HepG2 (cell line): Measurements from ENCODE around the gene RNF114. TPM values are rescaled to one million over a fixed set of nuclear protein-coding genes. Genes with fewer than 3 reads are reported as not detected.

Experiments used
- ATAC-seq: fragments of 200-7000 bp; cut with Tn5 transposase; 3 replicates; pipeline ENCODE4 v1.9.1; 2020; ENCODE audit warnings: mild to moderate bottlenecking, moderate library complexity
- BruUV-seq: library from RNA; stranded (reverse); fragments of 400-500 nt; replicated peaks from 2 replicates; lab custom pipeline; 2021; lab: Mats Ljungman, UMichigan
- CTCF ChIA-PET: fragments of 300-600 bp; formaldehyde crosslinking; extraction: SDS; loops from one replicate; lab custom pipeline; 2021; ENCODE audit warnings: low total read pairs, inconsistent platforms, low intra/inter-chr PET ratio; lab: Yijun Ruan, JAX
- POLR2A ChIA-PET: fragments of 350-600 bp; sonication (Branson Sonifier 250); formaldehyde crosslinking; loops from one replicate; lab custom pipeline; 2020; ENCODE audit warnings: antibody characterized with exemption, inconsistent platforms; lab: Yijun Ruan, JAX
- DNase-seq: peaks from one replicate; pipeline ENCODE4 v3.0.0-alpha.2; 2015; ENCODE audit warnings: low spot score
- FAIRE-seq: peaks from 3 replicates; lab custom pipeline; 2011; peaks lifted over from hg19 to GRCh38; lab: Jason Lieb, UNC
- H2AFZ ChIP-seq: one replicate; pipeline ENCODE4 v1.6.1; 2011; ENCODE audit warnings: low read length, inconsistent platforms
- H3K27ac ChIP-seq: fragments of 300-600 bp; 3 replicates; pipeline ENCODE4 v1.8.0; 2011; ENCODE audit warnings: mixed run types, mild to moderate bottlenecking, mixed read lengths, low read length, inconsistent platforms; ENCODE audit not compliant: insufficient read depth; ENCODE audit errors: extremely low read length
- H3K27me3 ChIP-seq, 2 experiments: fragments of 200-600 bp in 1 of 2; 2 replicates in 1 of 2; 3 replicates in 1 of 2; pipeline versions ENCODE4 v1.6.0 to v1.8.0; 2011; ENCODE audit warnings: low read length in 2 of 2, mild to moderate bottlenecking in 2 of 2, moderate library complexity in 2 of 2, inconsistent platforms in 1 of 2; ENCODE audit not compliant: insufficient read depth in 2 of 2, control insufficient read depth in 1 of 2
- H3K36me3 ChIP-seq, 2 experiments: fragments of 200-600 bp in 1 of 2; replicated peaks in 1 of 2; 2 replicates in 1 of 2; 3 replicates in 1 of 2; pipeline versions ENCODE4 v1.5.1 to v1.8.0; 2011; ENCODE audit warnings: low read length in 2 of 2, inconsistent platforms in 1 of 2; ENCODE audit not compliant: insufficient read depth in 2 of 2, control insufficient read depth in 1 of 2
- H3K4me1 ChIP-seq: 2 replicates; pipeline ENCODE4 v1.5.1; 2012; ENCODE audit warnings: low read length, inconsistent platforms; ENCODE audit not compliant: insufficient read depth
- H3K4me2 ChIP-seq: 2 replicates; pipeline ENCODE4 v1.6.0; 2011; ENCODE audit warnings: low read depth, low read length, inconsistent platforms
- H3K4me3 ChIP-seq, 3 experiments: fragments of 200-600 bp in 1 of 3; sonication (generic), shearing (Covaris generic) in 1 of 3; replicated peaks in 1 of 3; 2 replicates each; pipeline ENCODE4 v1.5.1; 2011 to 2016; ENCODE audit warnings: low read length in 3 of 3, inconsistent platforms in 2 of 3, low read depth in 2 of 3, mild to moderate bottlenecking in 2 of 3, control low read depth in 1 of 3, mixed read lengths in 1 of 3; ENCODE audit not compliant: insufficient read depth in 1 of 3
- H3K79me2 ChIP-seq: one replicate; pipeline ENCODE4 v1.6.1; 2011; ENCODE audit warnings: low read length, inconsistent platforms; ENCODE audit not compliant: insufficient read depth
- H3K9ac ChIP-seq: 2 replicates; pipeline ENCODE4 v1.6.0; 2011; ENCODE audit warnings: mild to moderate bottlenecking, low read depth, low read length, inconsistent platforms; ENCODE audit not compliant: insufficient read depth
- H3K9me3 ChIP-seq: 2 replicates; pipeline ENCODE4 v1.5.1; 2012; ENCODE audit warnings: mild to moderate bottlenecking, low read length
- H4K20me1 ChIP-seq: 2 replicates; pipeline ENCODE4 v1.6.0; 2011; ENCODE audit warnings: inconsistent platforms, mild to moderate bottlenecking, low read length, moderate library complexity; ENCODE audit not compliant: insufficient read depth
- AGO1 ChIP-seq: fragments of 200-400 bp; formaldehyde crosslinking; IDR thresholded peaks from 2 replicates; pipeline ENCODE4 v1.6.1; 2017; ENCODE audit warnings: mild to moderate bottlenecking, low read depth, low read length, moderate library complexity; ENCODE audit not compliant: poor library complexity, severe bottlenecking
- AGO2 ChIP-seq: fragments of 200-400 bp; formaldehyde crosslinking; optimal IDR thresholded peaks from 2 replicates; pipeline ENCODE3; 2017; ENCODE audit warnings: mild to moderate bottlenecking, low read depth, low read length, moderate library complexity
- CENPX ChIP-seq: sonication (generic); formaldehyde crosslinking; IDR thresholded peaks from 2 replicates; pipeline ENCODE4 v1.9.0; 2021; ENCODE audit warnings: mild to moderate bottlenecking, missing genetic modification reagents, moderate library complexity
- HIVEP1 ChIP-seq: sonication (generic); formaldehyde crosslinking; IDR thresholded peaks from 2 replicates; pipeline ENCODE4 v1.4.0; 2020; ENCODE audit warnings: mild to moderate bottlenecking, missing genetic modification reagents
- NFIB ChIP-seq: sonication (generic); formaldehyde crosslinking; IDR thresholded peaks from 2 replicates; pipeline ENCODE4 v1.9.0; 2021; ENCODE audit warnings: missing genetic modification reagents, mild to moderate bottlenecking, borderline replicate concordance
- NR1H2 ChIP-seq: sonication (generic); formaldehyde crosslinking; IDR thresholded peaks from 2 replicates; pipeline ENCODE4 v1.8.1; 2022; ENCODE audit warnings: low read depth, missing genetic modification reagents, borderline replicate concordance
- PCBP1 ChIP-seq: fragments of 200-400 bp; formaldehyde crosslinking; IDR thresholded peaks from 2 replicates; pipeline ENCODE4 v1.6.1; 2017; ENCODE audit warnings: mild to moderate bottlenecking, low read depth, low read length, borderline replicate concordance
- RARG ChIP-seq: sonication (generic); formaldehyde crosslinking; IDR thresholded peaks from 2 replicates; pipeline ENCODE4 v1.4.0; 2020; ENCODE audit warnings: low read depth, mild to moderate bottlenecking, missing genetic modification reagents
- SETDB1 ChIP-seq: sonication (generic); formaldehyde crosslinking; IDR thresholded peaks from 2 replicates; pipeline ENCODE4 v1.5.1; 2020; ENCODE audit warnings: missing genetic modification reagents, mild to moderate bottlenecking, borderline replicate concordance
- ZBTB14 ChIP-seq: sonication (generic); formaldehyde crosslinking; IDR thresholded peaks from 2 replicates; pipeline ENCODE4 v1.4.0; 2020; ENCODE audit warnings: missing genetic modification reagents
- ZNF431 ChIP-seq: sonication (generic); formaldehyde crosslinking; IDR thresholded peaks from 2 replicates; pipeline ENCODE4 v1.9.0; 2022; ENCODE audit warnings: missing genetic modification reagents, low read depth, mild to moderate bottlenecking, borderline replicate concordance
- ZNF570 ChIP-seq: sonication (generic); formaldehyde crosslinking; IDR thresholded peaks from 2 replicates; pipeline ENCODE4 v1.4.0; 2020; ENCODE audit warnings: mild to moderate bottlenecking, missing genetic modification reagents, borderline replicate concordance
- ZNF577 ChIP-seq: sonication (generic); formaldehyde crosslinking; IDR thresholded peaks from 2 replicates; pipeline ENCODE4 v1.4.0; 2020; ENCODE audit warnings: mild to moderate bottlenecking, low read depth, missing genetic modification reagents, borderline replicate concordance
- ZNF687 ChIP-seq: sonication (generic); formaldehyde crosslinking; IDR thresholded peaks from 2 replicates; pipeline ENCODE4 v1.5.1; 2020; ENCODE audit warnings: mild to moderate bottlenecking, missing genetic modification reagents, moderate library complexity
- WGBS: methylation state at CpG from one replicate; pipeline ENCODE4 v1.1.6; 2017; ENCODE audit warnings: low lambda C conversion rate; 5-methylcytosine and 5-hydroxymethylcytosine counted together
- in situ Hi-C: cut with HindIII; loops from 2 replicates; pipeline ENCODE4 v1.10.0; 2017; ENCODE audit warnings: low pct_unique_long_range_greater_than_20kb; ENCODE audit not compliant: extremely low pct_ligation_motif_present
- intact Hi-C: fragments of 100-400 bp; cut with micrococcal nuclease; formaldehyde crosslinking; loops from one replicate; pipeline ENCODE4 v1.10.0; 2022; ENCODE audit not compliant: unreplicated experiment
- polyA plus RNA-seq, 8 experiments: library from polyadenylated mRNA; depleted of rRNA in 3 of 8; stranded (reverse) in 7 of 8; unstranded in 1 of 8; fragments of >200 nt; fragmentation: Illumina TruSeq in 4 of 8; extraction: Trizol in 4 of 8; gene quantifications; 2 replicates each; pipeline versions ENCODE4 v1.2.1 to v1.2.3, GENCODE V29; 2011 to 2016; ENCODE audit warnings: low read depth in 4 of 8, missing spikeins in 1 of 8, mixed read lengths in 1 of 8; ENCODE audit not compliant: insufficient read depth in 1 of 8
- total RNA-seq, 5 experiments: library from RNA; depleted of rRNA; stranded (reverse); fragments of >200 nt; fragmentation: Illumina TruSeq; extraction: Trizol; gene quantifications; 2 replicates each; pipeline ENCODE4 v1.2.3, GENCODE V29; 2016; ENCODE audit warnings: low read depth in 1 of 5
- TF ChIP-seq, protein P1 (sequence below): sonication (generic); formaldehyde crosslinking; IDR thresholded peaks from 2 replicates; pipeline ENCODE4 v1.4.0; 2020; ENCODE audit warnings: mild to moderate bottlenecking, low read depth, missing genetic modification reagents

RNF114 gene
- total and polyA plus RNA-seq, 2 of the 13 experiments (the other 11 are each of a cell fraction or from before 2014, with no cell fraction given), result 119 to 126 TPM

DNA sequence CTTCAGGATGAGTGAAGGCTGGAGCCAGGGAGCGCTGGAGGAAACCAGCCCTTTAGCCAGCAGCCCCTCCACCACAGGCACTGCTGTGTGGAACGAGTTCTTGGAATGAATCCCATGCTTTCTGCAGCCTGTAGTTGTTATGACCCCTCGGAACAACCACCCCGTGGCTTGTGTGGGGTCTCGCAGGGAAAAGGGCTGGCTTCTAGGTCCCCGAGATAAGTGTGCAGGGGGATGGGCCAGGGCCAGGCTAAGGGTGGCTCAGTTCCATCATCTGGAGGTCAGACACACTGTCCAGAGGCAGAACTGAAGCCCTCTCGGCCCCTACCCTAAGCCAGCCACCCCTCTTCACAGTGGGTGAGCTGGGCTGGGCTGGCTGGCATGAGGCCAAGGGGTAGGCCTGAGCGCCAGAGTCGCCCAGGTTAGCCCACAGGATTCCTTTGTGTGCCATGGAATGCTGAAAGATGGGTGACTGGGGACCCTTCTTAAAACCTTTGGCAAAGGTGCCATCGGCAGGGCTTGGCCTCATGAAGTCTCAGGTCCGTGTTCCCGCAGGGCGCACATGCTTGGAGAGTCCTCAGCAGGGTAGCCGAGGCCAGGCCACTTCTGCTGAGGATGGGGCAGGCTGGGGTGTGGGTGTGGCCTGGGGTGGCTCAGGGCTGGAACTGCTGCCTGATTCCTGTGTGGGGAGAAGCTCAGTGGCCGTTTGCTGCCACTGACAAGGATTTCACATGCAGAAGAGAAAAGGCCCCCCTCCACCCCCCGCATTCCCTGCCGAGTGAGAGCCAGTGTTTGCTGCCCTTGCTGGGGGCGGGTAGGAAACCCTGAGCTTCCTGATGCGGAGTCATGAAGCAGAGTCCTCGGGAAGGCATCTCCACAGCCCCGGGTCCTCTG, 45.5 kb upstream of the RNF114 start:
- no peak for DNase-seq
- H3K79me2 ChIP-seq, result no peaks in the 10 kb centered on the region
- no TSS peak for BruUV-seq
- no peaks in the 10 kb centered on the region for H3K9me3 ChIP-seq
- ChIA-PET POLR2A (no interaction called here), CTCF (interaction anchor here (2.7 to 4.3 kb wide), 3 partner anchors 38 to 349 kb away, joined by 14 to 74 read pairs (median 23); no protein-coding TSS in a partner anchor)
- H3K36me3 ChIP-seq, result peaks cover 1 to 3% of the 10 kb centered on the region in 2 experiments; a peak in 2 of 5 replicates
- intact Hi-C loops (no loop called here), in situ Hi-C loops (loop anchor here (25.0 kb wide), 1 partner anchor 553 kb away; no protein-coding TSS in a partner anchor)
- no peak overlapping the region for H3K9ac ChIP-seq
- no peak overlapping the region for H2AFZ ChIP-seq
- no peaks in the 10 kb centered on the region for H4K20me1 ChIP-seq
- whole genome bisulfite sequencing, result 85% methylated on average over 21 of the region's 21 CpGs
- H3K27me3 ChIP-seq, result no peaks in the 10 kb centered on the region
- no peak; the same call in 2 of the 3 replicates for ATAC-seq
- no peak overlapping the region for H3K4me3 ChIP-seq
- no peak overlapping the region for H3K27ac ChIP-seq
- FAIRE-seq, result no peak
- H3K4me2 ChIP-seq, result no peak overlapping the region
- peaks cover 15% of the 10 kb centered on the region for H3K4me1 ChIP-seq
- TF ChIP-seq PCBP1 (no peak), ZBTB14 (no peak), ZNF687 (peak; percentile 15; the same call in 1 of the 2 replicates), ZNF431 (CRISPR knock-in tag) (no peak), ZNF577 (CRISPR knock-in tag) (no peak), HIVEP1 (CRISPR knock-in tag) (no peak), SETDB1 (CRISPR knock-in tag) (no peak), CENPX (CRISPR knock-in tag) (no peak), AGO1 (no peak), NFIB (CRISPR knock-in tag) (0 out of 2 replicates have a peak, but pooled peaks have one; percentile 58), ZNF570 (no peak), RARG (no peak), AGO2 (peak; percentile 64), NR1H2 (no peak)
- TF ChIP-seq, protein P1, sequence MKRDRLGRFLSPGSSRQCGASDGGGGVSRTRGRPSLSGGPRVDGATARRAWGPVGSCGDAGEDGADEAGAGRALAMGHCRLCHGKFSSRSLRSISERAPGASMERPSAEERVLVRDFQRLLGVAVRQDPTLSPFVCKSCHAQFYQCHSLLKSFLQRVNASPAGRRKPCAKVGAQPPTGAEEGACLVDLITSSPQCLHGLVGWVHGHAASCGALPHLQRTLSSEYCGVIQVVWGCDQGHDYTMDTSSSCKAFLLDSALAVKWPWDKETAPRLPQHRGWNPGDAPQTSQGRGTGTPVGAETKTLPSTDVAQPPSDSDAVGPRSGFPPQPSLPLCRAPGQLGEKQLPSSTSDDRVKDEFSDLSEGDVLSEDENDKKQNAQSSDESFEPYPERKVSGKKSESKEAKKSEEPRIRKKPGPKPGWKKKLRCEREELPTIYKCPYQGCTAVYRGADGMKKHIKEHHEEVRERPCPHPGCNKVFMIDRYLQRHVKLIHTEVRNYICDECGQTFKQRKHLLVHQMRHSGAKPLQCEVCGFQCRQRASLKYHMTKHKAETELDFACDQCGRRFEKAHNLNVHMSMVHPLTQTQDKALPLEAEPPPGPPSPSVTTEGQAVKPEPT (CRISPR knock-in tag), result 0 out of 2 replicates have a peak, but pooled peaks have one; percentile 24
